Measurements from ENCODE around the gene AGT.
"Not testable (repeated sequence)": the region's sequence is repeated elsewhere in the genome, so short reads cannot be mapped to it uniquely, and the experiment has no call there.

The AGT gene

DNA sequence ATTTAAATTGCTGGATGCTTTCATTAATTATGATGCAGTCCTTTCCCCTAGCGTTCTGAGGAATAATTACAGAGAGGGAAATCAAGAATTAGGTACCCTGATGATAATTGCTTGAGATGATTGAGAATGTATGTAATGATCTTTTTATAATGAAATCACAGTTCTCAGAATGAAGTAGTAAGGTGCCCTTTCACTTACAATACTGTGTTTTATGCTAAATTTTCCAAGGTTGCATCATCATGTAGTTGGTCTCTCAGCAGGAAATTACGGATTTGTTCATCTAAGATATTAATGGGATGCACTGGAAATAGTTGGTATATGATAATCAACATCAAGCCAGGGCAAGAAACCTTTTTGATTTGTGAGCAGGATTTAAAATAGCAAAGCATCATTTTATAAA, 34.1 kb downstream of the AGT start:
- FAIRE-seq: no peak
- DNase-seq (ENCODE audit: insufficient read length): no peak
- TF ChIP-seq TAF1 (IDR thresholded peaks at IDR 0.05; ENCODE audit: borderline replicate concordance, low read depth, low read length) (no peak), POLR2A (IDR thresholded peaks at IDR 0.05; ENCODE audit: low read depth, low read length) (no peak), POLR2AphosphoS5 (IDR thresholded peaks at IDR 0.05; ENCODE audit: low read depth, low read length) (no peak)

DNA sequence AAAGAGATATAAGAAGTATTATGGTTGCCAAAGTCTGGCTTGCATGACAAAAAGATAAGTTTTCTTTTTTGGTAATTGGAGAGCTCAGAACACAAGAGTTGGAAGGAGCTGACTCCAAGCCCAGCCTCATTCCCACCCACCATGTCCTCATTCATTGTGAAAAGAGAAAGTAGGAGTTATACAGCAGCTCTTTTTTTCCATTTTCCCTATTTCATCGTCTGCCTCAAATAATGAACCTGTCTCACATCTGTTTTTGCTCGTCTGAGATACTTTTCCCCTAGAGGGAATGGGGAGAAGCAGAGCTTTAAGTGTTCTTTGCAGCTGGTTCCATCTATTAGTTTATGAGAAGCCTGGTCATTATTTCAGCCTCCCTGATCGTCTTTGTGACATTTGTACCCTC, 34.7 kb downstream of the AGT start:
- TF ChIP-seq TAF1 (IDR thresholded peaks at IDR 0.05; ENCODE audit: borderline replicate concordance, low read depth, low read length): no peak
- TF ChIP-seq POLR2A (IDR thresholded peaks at IDR 0.05; ENCODE audit: low read depth, low read length): no peak
- no peak for TF ChIP-seq POLR2AphosphoS5 (IDR thresholded peaks at IDR 0.05; ENCODE audit: low read depth, low read length)
- FAIRE-seq (no peak), DNase-seq (ENCODE audit: insufficient read length) (no peak)

DNA sequence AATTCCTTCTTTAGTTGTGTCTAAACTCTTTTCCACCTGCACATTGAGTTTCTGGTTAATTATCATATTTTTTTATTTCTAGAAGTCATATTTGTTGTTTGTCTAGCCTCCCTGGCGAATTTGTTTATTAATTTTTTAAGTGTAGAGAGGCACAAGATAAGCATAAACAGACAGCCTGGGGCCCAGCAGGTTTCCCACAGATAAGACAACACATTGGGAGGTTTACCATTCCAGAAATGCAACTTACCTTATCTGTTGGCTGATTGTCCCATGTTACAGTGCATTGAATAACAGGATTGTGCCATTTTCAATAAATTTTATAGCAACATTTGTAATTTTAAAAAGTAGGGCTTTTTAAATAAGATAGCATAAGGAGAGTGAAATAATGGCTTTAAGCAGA, 36.7 kb downstream of the AGT start:
- FAIRE-seq: no peak

DNA sequence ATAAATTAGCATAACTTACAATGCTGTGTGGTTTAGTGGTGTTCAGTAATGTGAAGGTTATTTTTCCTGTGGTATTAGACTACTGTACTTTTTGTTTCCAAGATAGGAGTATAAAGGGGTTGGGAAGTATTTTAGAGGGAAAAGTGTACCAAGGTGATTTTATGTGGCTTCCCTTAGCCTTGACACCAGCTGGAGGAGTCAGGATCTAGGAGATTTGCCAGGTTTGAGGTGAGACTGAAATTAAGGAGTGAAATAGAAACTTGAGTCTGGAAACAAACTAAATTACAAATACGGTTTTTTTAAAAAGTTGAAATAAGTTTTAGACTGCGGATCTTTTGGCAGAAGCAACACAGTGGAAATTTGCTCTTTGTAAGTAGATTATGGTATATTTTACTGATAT, 39.3 kb downstream of the AGT start:
- DNase-seq (ENCODE audit: insufficient read length): no peak
- no peak for TF ChIP-seq POLR2AphosphoS5 (IDR thresholded peaks at IDR 0.05; ENCODE audit: low read depth, low read length)
- TF ChIP-seq TAF1 (IDR thresholded peaks at IDR 0.05; ENCODE audit: borderline replicate concordance, low read depth, low read length): no peak
- TF ChIP-seq POLR2A (IDR thresholded peaks at IDR 0.05; ENCODE audit: low read depth, low read length): no peak
- FAIRE-seq: no peak

More for the DNA sequence above, 36.7 kb downstream of the AGT start:
- no peak for TF ChIP-seq TAF1 (IDR thresholded peaks at IDR 0.05; ENCODE audit: borderline replicate concordance, low read depth, low read length)
- no peak for TF ChIP-seq POLR2A (IDR thresholded peaks at IDR 0.05; ENCODE audit: low read depth, low read length)
- no peak for TF ChIP-seq POLR2AphosphoS5 (IDR thresholded peaks at IDR 0.05; ENCODE audit: low read depth, low read length)
- DNase-seq (ENCODE audit: insufficient read length): no peak

DNA sequence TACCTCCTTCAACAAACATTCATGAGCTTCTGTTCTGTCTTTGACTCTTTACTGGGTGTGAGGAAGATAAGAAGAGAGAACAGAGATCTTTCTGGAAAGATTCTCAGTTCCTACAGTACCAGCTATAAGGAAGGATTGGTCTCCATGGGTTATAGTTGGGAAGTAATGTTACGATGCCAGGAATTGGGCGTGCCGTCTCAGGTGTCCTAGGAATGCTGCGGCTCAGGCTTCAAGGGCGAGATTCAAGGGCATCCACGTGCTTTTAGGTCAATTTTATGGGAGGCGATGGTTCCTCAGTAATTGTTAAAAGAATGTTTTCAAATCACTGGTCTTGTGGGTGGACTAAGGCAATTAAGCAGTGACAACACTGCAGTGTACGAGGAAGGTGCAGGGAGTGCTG, 44.4 kb downstream of the AGT start:
- no peak for FAIRE-seq
- DNase-seq (ENCODE audit: insufficient read length): no peak
- no peak for TF ChIP-seq POLR2AphosphoS5 (IDR thresholded peaks at IDR 0.05; ENCODE audit: low read depth, low read length)

DNA sequence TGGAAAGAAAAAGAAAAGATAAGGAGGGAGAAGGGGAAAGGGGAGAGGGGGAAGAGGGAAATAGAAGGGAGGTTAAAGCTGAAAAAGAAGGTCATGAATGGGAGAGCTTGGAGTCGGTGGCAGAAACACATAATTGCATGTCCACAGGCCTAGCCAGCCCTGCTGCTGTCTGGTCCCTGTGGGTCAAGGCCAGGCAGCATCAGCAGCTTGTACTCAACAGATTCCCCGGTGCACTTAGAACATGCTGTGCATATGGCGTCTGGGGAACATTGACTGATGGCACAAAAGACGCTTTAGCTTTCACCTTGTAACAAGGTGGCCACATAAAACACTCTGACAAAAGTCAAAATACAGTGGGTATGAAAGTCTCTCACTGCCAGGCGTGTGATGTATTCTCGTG, 45.7 kb downstream of the AGT start:
- no peak for DNase-seq (ENCODE audit: insufficient read length)
- TF ChIP-seq TAF1 (IDR thresholded peaks at IDR 0.05; ENCODE audit: borderline replicate concordance, low read depth, low read length): no peak
- TF ChIP-seq POLR2A (IDR thresholded peaks at IDR 0.05; ENCODE audit: low read depth, low read length): no peak
- TF ChIP-seq POLR2AphosphoS5 (IDR thresholded peaks at IDR 0.05; ENCODE audit: low read depth, low read length): no peak

DNA sequence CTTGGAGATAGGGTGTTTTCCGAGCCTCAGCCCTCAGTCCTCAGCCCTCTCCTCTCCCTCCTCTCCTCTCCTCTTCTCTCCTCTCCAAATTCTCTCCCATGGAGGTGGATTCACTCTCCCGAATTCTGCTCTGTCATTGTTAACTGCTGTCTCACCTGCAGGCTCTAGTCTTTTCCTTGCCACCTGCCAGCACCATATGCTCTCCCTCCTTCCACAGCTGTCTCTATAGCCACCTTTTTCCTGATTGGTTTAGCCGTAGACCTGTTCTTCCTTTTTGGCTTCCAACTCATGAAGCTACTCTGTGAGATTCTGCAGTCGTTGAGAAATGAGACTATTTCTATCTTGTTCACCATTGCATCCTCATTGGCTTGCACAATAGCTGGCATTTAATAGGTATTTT, 51.9 kb downstream of the AGT start:
- TF ChIP-seq POLR2AphosphoS5 (IDR thresholded peaks at IDR 0.05; ENCODE audit: low read depth, low read length): no peak
- no peak for TF ChIP-seq TAF1 (IDR thresholded peaks at IDR 0.05; ENCODE audit: borderline replicate concordance, low read depth, low read length)
- TF ChIP-seq POLR2A (IDR thresholded peaks at IDR 0.05; ENCODE audit: low read depth, low read length): no peak
- FAIRE-seq: no peak
- DNase-seq (ENCODE audit: insufficient read length): no peak

More for the DNA sequence above, 45.7 kb downstream of the AGT start:
- FAIRE-seq: no peak

DNA sequence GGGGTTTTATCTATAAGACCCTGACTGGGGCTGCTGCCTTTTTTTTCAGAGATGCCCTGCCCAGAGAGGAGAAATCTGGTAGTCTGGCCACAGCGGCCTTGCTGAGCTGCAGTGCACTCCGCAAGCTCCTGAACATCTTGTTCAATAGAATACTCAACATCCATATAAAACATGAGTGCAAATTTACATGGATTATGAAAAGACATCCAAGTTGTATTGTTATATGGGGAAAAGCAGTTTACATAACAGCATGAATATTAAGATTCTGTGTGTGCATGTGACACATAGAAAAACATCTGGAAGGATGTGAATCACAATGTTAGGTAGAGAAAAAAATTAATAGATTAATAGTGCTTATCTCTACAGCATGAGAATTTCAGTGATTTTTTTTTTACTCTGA, 55.2 kb downstream of the AGT start:
- FAIRE-seq (no peak), DNase-seq (ENCODE audit: insufficient read length) (no peak)
- TF ChIP-seq TAF1 (IDR thresholded peaks at IDR 0.05; ENCODE audit: borderline replicate concordance, low read depth, low read length) (no peak), POLR2A (IDR thresholded peaks at IDR 0.05; ENCODE audit: low read depth, low read length) (no peak), POLR2AphosphoS5 (IDR thresholded peaks at IDR 0.05; ENCODE audit: low read depth, low read length) (no peak)

DNA sequence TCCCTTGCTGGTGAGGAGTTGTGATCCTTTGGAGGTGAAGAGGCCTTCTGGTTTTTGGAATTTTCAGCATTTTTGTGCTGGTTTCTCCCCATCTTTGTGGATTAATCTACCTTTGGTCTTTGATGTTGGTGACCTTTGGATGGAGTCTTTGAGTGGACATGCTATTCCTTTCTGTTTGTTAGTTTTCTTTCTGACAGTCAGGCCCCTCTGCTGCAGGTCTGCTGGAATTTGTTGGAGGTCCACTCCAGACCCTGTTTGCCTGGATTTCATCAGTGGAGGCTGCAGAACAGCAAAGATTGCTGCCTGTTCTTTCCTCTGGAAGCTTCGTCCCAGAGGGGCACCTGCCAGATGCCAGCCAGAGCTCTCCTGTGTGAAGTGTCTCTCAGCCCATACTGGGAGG, 55.8 kb downstream of the AGT start:
- FAIRE-seq; DNase-seq (ENCODE audit: insufficient read length): not testable (repeated sequence)

DNA sequence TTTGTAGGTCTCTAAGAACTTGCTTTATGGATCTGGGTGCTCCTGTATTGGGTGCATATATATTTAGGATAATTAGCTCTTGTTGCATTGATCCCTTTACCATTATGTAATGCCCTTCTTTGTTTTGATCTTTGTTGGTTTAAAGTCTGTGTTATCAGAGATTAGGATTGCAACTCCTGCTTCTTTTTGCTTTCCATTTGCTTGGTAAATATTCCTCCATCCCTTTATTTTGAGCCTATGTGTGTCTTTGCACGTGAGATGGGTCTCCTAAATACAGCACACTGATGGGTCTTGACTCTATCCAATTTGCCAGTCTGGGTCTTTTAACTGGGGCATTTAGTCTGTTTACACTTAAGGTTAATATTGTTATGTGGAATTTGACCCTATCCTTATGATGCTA, 57.2 kb downstream of the AGT start:
- DNase-seq (ENCODE audit: insufficient read length); FAIRE-seq: not testable (repeated sequence)

All from GM12892 (cell line).